Esophagus squamous epithelium (tissue), 5 donors: ENCODE results near the gene MVB12B. TPM values are rescaled to one million over a fixed set of nuclear protein-coding genes. Genes with fewer than 3 reads are reported as not detected.
"Not testable (repeated sequence)": the region's sequence is repeated elsewhere in the genome, so short reads cannot be mapped to it uniquely, and the experiment has no call there.

Experiments used
- DNase-seq: peaks from one replicate; lab custom pipeline; 2025; lab: John Stamatoyannopoulos, UW
- H3K27ac ChIP-seq, 4 donors: fragments of 200-600 bp; sonication (generic); one replicate each; pipeline ENCODE4 v1.5.1; 2016 to 2019; ENCODE audit warnings: mild to moderate bottlenecking in 1 of 4
- H3K27me3 ChIP-seq, 4 donors: fragments of 200-600 bp; sonication (generic); 1 replicate in 3 of 4; 2 replicates in 1 of 4; pipeline versions ENCODE4 v1.5.1 to v1.6.0; 2017 to 2021; ENCODE audit warnings: antibody characterized with exemption in 1 of 4
- H3K36me3 ChIP-seq, 3 donors: fragments of 200-600 bp; sonication (generic); one replicate each; pipeline ENCODE4 v1.5.1; 2016 to 2019
- H3K4me1 ChIP-seq, 3 donors: fragments of 200-600 bp; sonication (generic); one replicate each; pipeline ENCODE4 v1.5.1; 2017 to 2019
- H3K4me3 ChIP-seq, 4 donors: fragments of 200-600 bp; sonication (generic); 1 replicate in 3 of 4; 2 replicates in 1 of 4; pipeline ENCODE4 v1.5.1; 2016 to 2019; ENCODE audit warnings: mild to moderate bottlenecking in 2 of 4, moderate library complexity in 1 of 4
- H3K9me3 ChIP-seq, 3 donors: fragments of 200-600 bp; sonication (generic); one replicate each; pipeline ENCODE4 v1.5.1; 2016 to 2019
- CTCF ChIP-seq, 6 experiments: fragments of 450-650 bp in 4 of 6; fragments of 200-600 bp in 2 of 6; sonication (generic) in 2 of 6; IDR thresholded peaks; one replicate each; pipeline ENCODE4 v1.5.1; 2016 to 2019; ENCODE audit warnings: antibody characterized with exemption in 6 of 6, mild to moderate bottlenecking in 4 of 6, moderate library complexity in 4 of 6
- POLR2A ChIP-seq, 4 donors: fragments of 450-650 bp; IDR thresholded peaks; one replicate each; pipeline ENCODE4 v1.6.1; 2017; ENCODE audit warnings: antibody characterized with exemption in 4 of 4, mild to moderate bottlenecking in 4 of 4, moderate library complexity in 3 of 4
- WGBS, 2 donors: methylation state at CpG; one replicate each; pipeline ENCODE4 v1.1.5; 2018; 5-methylcytosine and 5-hydroxymethylcytosine counted together
- intact Hi-C: fragments of 100-400 bp; cut with DNase I; formaldehyde crosslinking; loops from one replicate; pipeline ENCODE4 v1.15.0; 2022
- total RNA-seq, 4 donors: library from RNA; depleted of rRNA; stranded (reverse); fragments of >200 nt; gene quantifications; one replicate each; pipeline ENCODE4 v1.1.0, GENCODE V29; 2016
- donor health status: DM: yes; HTN: yes; CAD: no.

Gene MVB12B
- total RNA-seq, 4 donors from 2014 or later = 3.2 to 13.2 (median 5.3) TPM

- 70 to 75% methylated on average over 7 of the region's 7 CpGs for WGBS, 2 donors
- H3K36me3 ChIP-seq = peaks cover 0 to under 1% (median 0%) of the 10 kb centered on the region in 3 donors
- peaks cover 0 to 22% (median 6%) of the 10 kb centered on the region in 3 donors for H3K4me1 ChIP-seq
- H3K27me3 ChIP-seq = no peaks in the 10 kb centered on the region
- H3K9me3 ChIP-seq = no peaks in the 10 kb centered on the region
- H3K4me3 ChIP-seq = no peak overlapping the region
- H3K27ac ChIP-seq = no peak overlapping the region
- intact Hi-C loops = no loop called here
- TF ChIP-seq POLR2A (IDR thresholded peaks at IDR 0.05) = no peak
- TF ChIP-seq CTCF (IDR thresholded peaks at IDR 0.05) = no peak
- no peak for DNase-seq
These were observed 147.7 kb downstream of the MVB12B start for GRCh38 chr9:126474206-126474765.

- no peak for DNase-seq
These were observed 148.3 kb downstream of the MVB12B start for GRCh38 chr9:126474786-126475485.

GRCh38 chr9:126475933-126476555 lies 149.4 kb downstream of the MVB12B start:
- Histone ChIP-seq H3K27ac (no peak overlapping the region), H3K9me3 (no peaks in the 10 kb centered on the region), H3K27me3 (no peaks in the 10 kb centered on the region), H3K4me3 (no peak overlapping the region), H3K36me3 (peaks cover 0 to 17% (median 0%) of the 10 kb centered on the region in 3 donors), H3K4me1 (peaks cover 0 to 9% (median 0%) of the 10 kb centered on the region in 3 donors)
- DNase-seq = no peak
- no peak for TF ChIP-seq POLR2A (IDR thresholded peaks at IDR 0.05)
- no peak for TF ChIP-seq CTCF (IDR thresholded peaks at IDR 0.05)
- intact Hi-C loops = no loop called here
- WGBS, 2 donors = 90 to 92% methylated on average over 11 of the region's 12 CpGs

More at GRCh38 chr9:126474786-126475485, 148.3 kb downstream of the MVB12B start:
- no peaks in the 10 kb centered on the region for H3K27me3 ChIP-seq
- no peaks in the 10 kb centered on the region for H3K9me3 ChIP-seq
- intact Hi-C loops = no loop called here
- H3K4me3 ChIP-seq = no peak overlapping the region
- TF ChIP-seq POLR2A (IDR thresholded peaks at IDR 0.05) (no peak), CTCF (IDR thresholded peaks at IDR 0.05) (no peak)
- H3K4me1 ChIP-seq = peaks cover 0 to 18% (median 4%) of the 10 kb centered on the region in 3 donors
- WGBS, 2 donors = 91 to 94% methylated on average over 12 of the region's 14 CpGs
- H3K36me3 ChIP-seq = peaks cover 0 to 7% (median 0%) of the 10 kb centered on the region in 3 donors
- H3K27ac ChIP-seq = no peak overlapping the region

GRCh38 chr9:126477432-126477831 lies 150.8 kb downstream of the MVB12B start:
- DNase-seq, intact Hi-C loops, H3K9me3 ChIP-seq, H3K27me3 ChIP-seq, H3K4me3 ChIP-seq, H3K27ac ChIP-seq: not testable (repeated sequence)
- 71 to 87% methylated on average over 3 of the region's 3 CpGs for WGBS, 2 donors
- peaks cover 0 to 12% (median 3%) of the 10 kb centered on the region in 3 donors for H3K4me1 ChIP-seq
- peaks cover 0 to 30% (median 0%) of the 10 kb centered on the region in 3 donors for H3K36me3 ChIP-seq

GRCh38 chr9:126478216-126478981 lies 151.8 kb downstream of the MVB12B start:
- H3K27ac ChIP-seq = no peak overlapping the region
- TF ChIP-seq POLR2A (IDR thresholded peaks at IDR 0.05) = no peak
- TF ChIP-seq CTCF (IDR thresholded peaks at IDR 0.05) = no peak
- 72 to 86% methylated on average over 2 to 4 of the region's 8 CpGs for WGBS, 2 donors
- intact Hi-C loops = no loop called here
- peaks cover 0 to 16% (median 3%) of the 10 kb centered on the region in 3 donors for H3K4me1 ChIP-seq
- H3K4me3 ChIP-seq = no peak overlapping the region
- no peak for DNase-seq
- peaks cover 0 to 39% (median 0%) of the 10 kb centered on the region in 3 donors for H3K36me3 ChIP-seq
- H3K27me3 ChIP-seq = no peaks in the 10 kb centered on the region
- no peaks in the 10 kb centered on the region for H3K9me3 ChIP-seq
